Right cardiac atrium (tissue), 5 donors: ENCODE data around the gene SGF29. TPM values are rescaled to one million over a fixed set of nuclear protein-coding genes. Genes with fewer than 3 reads are reported as not detected.
A peak's percentile ranks its signal among the peaks of the same experiment; 100 is the strongest.
"Not testable (repeated sequence)": the region's sequence is repeated elsewhere in the genome, so short reads cannot be mapped to it uniquely, and the experiment has no call there.

Experiments used
- ATAC-seq, 2 donors: fragments of 200-7000 bp; cut with Tn5 transposase; one replicate each; pipeline versions ENCODE4 v1.8.0 to v1.9.1; 2020; ENCODE audit warnings: moderate library complexity in 2 of 2, mild to moderate bottlenecking in 1 of 2
- DNase-seq, 3 donors: peaks; one replicate each; pipeline ENCODE4 v3.0.0-alpha.2; 2020
- H3K27ac ChIP-seq: one replicate; pipeline ENCODE4 v1.5.1; 2013; ENCODE audit warnings: mild to moderate bottlenecking, low read length, control low read depth, moderate library complexity
- H3K27me3 ChIP-seq: one replicate; pipeline ENCODE4 v1.6.1; 2013; ENCODE audit not compliant: control insufficient read depth, insufficient read depth
- H3K4me1 ChIP-seq: one replicate; pipeline ENCODE4 v1.6.1; 2013; ENCODE audit warnings: low read length; ENCODE audit not compliant: control insufficient read depth, insufficient read depth
- H3K4me3 ChIP-seq: one replicate; pipeline ENCODE4 v1.5.1; 2013; ENCODE audit warnings: low read length, control low read depth
- H3K9me3 ChIP-seq: one replicate; pipeline ENCODE4 v1.6.1; 2013; ENCODE audit warnings: low read length; ENCODE audit not compliant: control insufficient read depth
- WGBS: extraction: QIAGEN DNeasy Blood & Tissue Kit; methylation state at CpG from one replicate; pipeline ENCODE4 v1.1.7; 2013; 5-methylcytosine and 5-hydroxymethylcytosine counted together
- intact Hi-C, 4 donors: fragments of 100-400 bp; cut with DNase I; formaldehyde crosslinking; loops; one replicate each; pipeline versions ENCODE4 v1.11.0 to v1.14.0; 2022 to 2023
- polyA plus RNA-seq: library from polyadenylated mRNA; stranded (reverse); fragments of 200-250 nt; gene quantifications from one replicate; pipeline ENCODE4 v1.2.3, GENCODE V29; 2013
- total RNA-seq, 4 donors: library from RNA; stranded (reverse); fragmentation: NEBNext Ultra II Directional; extraction: Animal tissue kit (Norgen Biotek cat#: 25700); gene quantifications; one replicate each; pipeline ENCODE4 v1.2.1, GENCODE V29; 2021
- donor health status: healthy with polysubstance abuse.
- donor health status: DM: no; HTN: yes; CAD: no.
- donor health status: DM: no; HTN: no; CAD: no.
- donor health status: DM: no; HTN: yes; CAD: no; lungs with severe emphysema.
- donor health status: DM: yes; HTN: yes; CAD: no.

SGF29 gene
- total and polyA plus RNA-seq, 5 donors = 13.8 to 21.4 (median 18.2) TPM

- 82% methylated on average over 8 of the region's 8 CpGs for WGBS
- Histone ChIP-seq H3K9me3 (no peaks in the 10 kb centered on the region), H3K27me3 (no peaks in the 10 kb centered on the region), H3K4me3 (no peak overlapping the region), H3K27ac (no peak overlapping the region), H3K4me1 (no peaks in the 10 kb centered on the region)
- ATAC-seq (no peak), DNase-seq (no peak)
- intact Hi-C loops = no loop called here
Measured at GRCh38 chr16:28587386-28587785, 33.7 kb downstream of the SGF29 start.

- H3K4me1 ChIP-seq = no peaks in the 10 kb centered on the region
- 95% methylated on average over 8 of the region's 8 CpGs for WGBS
- ATAC-seq = no peak
- intact Hi-C loops = no loop called here
- H3K27ac ChIP-seq = no peak overlapping the region
- H3K27me3 ChIP-seq = no peaks in the 10 kb centered on the region
- DNase-seq = no peak
- no peaks in the 10 kb centered on the region for H3K9me3 ChIP-seq
- no peak overlapping the region for H3K4me3 ChIP-seq
Measured at GRCh38 chr16:28589069-28589468, 35.3 kb downstream of the SGF29 start.

- 94% methylated on average over 13 of the region's 13 CpGs for WGBS
- no peak overlapping the region for H3K27ac ChIP-seq
- no peak overlapping the region for H3K4me3 ChIP-seq
- ATAC-seq (no peak), DNase-seq (no peak)
- H3K4me1 ChIP-seq = no peaks in the 10 kb centered on the region
- H3K9me3 ChIP-seq = no peaks in the 10 kb centered on the region
- H3K27me3 ChIP-seq = no peaks in the 10 kb centered on the region
- intact Hi-C loops = no loop called here
Measured at GRCh38 chr16:28589930-28590329, 36.2 kb downstream of the SGF29 start.

GRCh38 chr16:28590384-28591340, 36.9 kb downstream of the SGF29 start:
- 92% methylated on average over 22 of the region's 22 CpGs for WGBS
- Histone ChIP-seq H3K4me1 (no peaks in the 10 kb centered on the region), H3K9me3 (no peaks in the 10 kb centered on the region), H3K4me3 (no peak overlapping the region), H3K27me3 (no peaks in the 10 kb centered on the region), H3K27ac (no peak overlapping the region)
- ATAC-seq (no peak), DNase-seq (no peak)
- intact Hi-C loops = no loop called here

GRCh38 chr16:28591355-28591754, 37.6 kb downstream of the SGF29 start:
- Histone ChIP-seq H3K27me3 (no peaks in the 10 kb centered on the region), H3K27ac (no peak overlapping the region), H3K4me1 (peaks cover 4% of the 10 kb centered on the region), H3K4me3 (no peak overlapping the region), H3K9me3 (no peaks in the 10 kb centered on the region)
- intact Hi-C loops = no loop called here
- ATAC-seq (no peak), DNase-seq (no peak)
- WGBS = 87% methylated on average over 6 of the region's 6 CpGs

- ATAC-seq (no peak), DNase-seq (no peak)
- Histone ChIP-seq H3K9me3 (no peaks in the 10 kb centered on the region), H3K27me3 (no peaks in the 10 kb centered on the region), H3K4me1 (peaks cover 13% of the 10 kb centered on the region), H3K27ac (no peak overlapping the region), H3K4me3 (no peak overlapping the region)
- intact Hi-C loops = no loop called here
- 90% methylated on average over 5 of the region's 5 CpGs for WGBS
Measured at GRCh38 chr16:28592511-28592910, 38.8 kb downstream of the SGF29 start.

- DNase-seq (peak in 1 of 3 donors; percentile 58), ATAC-seq (no peak)
- no peak overlapping the region for H3K27ac ChIP-seq
- peaks cover 13% of the 10 kb centered on the region for H3K4me1 ChIP-seq
- intact Hi-C loops = no loop called here
- H3K9me3 ChIP-seq = no peaks in the 10 kb centered on the region
- 87% methylated on average over 13 of the region's 13 CpGs for WGBS
- no peak overlapping the region for H3K4me3 ChIP-seq
- H3K27me3 ChIP-seq = no peaks in the 10 kb centered on the region
Measured at GRCh38 chr16:28592979-28593553, 39.3 kb downstream of the SGF29 start.

GRCh38 chr16:28595451-28595850, 41.7 kb downstream of the SGF29 start:
- H3K9me3 ChIP-seq, intact Hi-C loops, H3K27me3 ChIP-seq, ATAC-seq, H3K4me3 ChIP-seq, DNase-seq, H3K27ac ChIP-seq: not testable (repeated sequence)
- WGBS = 87% methylated on average over 6 of the region's 6 CpGs
- H3K4me1 ChIP-seq = peaks cover 13% of the 10 kb centered on the region

- Histone ChIP-seq H3K4me1 (peaks cover 13% of the 10 kb centered on the region), H3K27me3 (no peaks in the 10 kb centered on the region), H3K9me3 (no peaks in the 10 kb centered on the region), H3K27ac (no peak overlapping the region), H3K4me3 (no peak overlapping the region)
- ATAC-seq (peak; percentile 3 to 23), DNase-seq (peak in 2 of 3 donors; percentile 61 to 63)
- intact Hi-C loops = no loop called here
- 71% methylated on average over 8 of the region's 8 CpGs for WGBS
Measured at GRCh38 chr16:28596115-28596630, 42.5 kb downstream of the SGF29 start.

- peak within 1 kb of the TSS; percentile 45 for H3K4me3 ChIP-seq
- 17% methylated on average over 11 of the region's 11 CpGs for WGBS
Measured at GRCh38 chr16:28596840-28597691, 43.3 kb downstream of the SGF29 start, which contains the start of gene SULT1A2. TSS of gene SULT1A2 (minus strand) at chr16:28597050. CDS start at chr16:28595930, 1,120 bp downstream.

More at GRCh38 chr16:28596840-28597691, 43.3 kb downstream of the SGF29 start, which contains the start of gene SULT1A2:
- no peaks in the 10 kb centered on the region for H3K27me3 ChIP-seq
- intact Hi-C loops = no loop called here
- DNase-seq = peak; percentile 44 to 77 (median 74)
- H3K4me1 ChIP-seq = peaks cover 13% of the 10 kb centered on the region
- H3K27ac ChIP-seq = peak within 1 kb of the TSS; percentile 89
- H3K9me3 ChIP-seq = no peaks in the 10 kb centered on the region
- ATAC-seq = peak; percentile 80 to 81
